BJ (cell line): ENCODE measurements around the gene RTL10. TPM values are rescaled to one million over a fixed set of nuclear protein-coding genes. Genes with fewer than 3 reads are reported as not detected.
"Not testable (repeated sequence)": the region's sequence is repeated elsewhere in the genome, so short reads cannot be mapped to it uniquely, and the experiment has no call there.

Experiments
- CTCF ChIA-PET: fragments of 350-600 bp; formaldehyde crosslinking; extraction: SDS; loops from one replicate; lab custom pipeline; 2021; ENCODE audit warnings: antibody characterized with exemption, inconsistent platforms; lab: Yijun Ruan, JAX
- POLR2A ChIA-PET: fragments of 300-600 bp; sonication (Branson Sonifier 250); formaldehyde crosslinking; extraction: SDS; loops from one replicate; lab custom pipeline; 2021; ENCODE audit warnings: antibody characterized with exemption; lab: Charles Lee
- DNase-seq: peaks from one replicate; pipeline ENCODE4 v3.0.0-alpha.2; 2011; ENCODE audit warnings: low read depth
- H3K27me3 ChIP-seq: 2 replicates; pipeline ENCODE4 v1.6.0; 2011; ENCODE audit warnings: low read length; ENCODE audit not compliant: control insufficient read depth, insufficient read depth
- H3K36me3 ChIP-seq: 2 replicates; pipeline ENCODE4 v1.5.1; 2011; ENCODE audit warnings: low read length; ENCODE audit not compliant: control insufficient read depth, insufficient read depth
- H3K4me3 ChIP-seq: 2 replicates; pipeline ENCODE4 v1.5.1; 2011; ENCODE audit warnings: low read depth, mild to moderate bottlenecking, control low read depth, low read length
- polyA plus RNA-seq: library from polyadenylated mRNA; depleted of rRNA; stranded (reverse); fragments of >200 nt; gene quantifications from 2 replicates; pipeline ENCODE4 v1.2.3, GENCODE V29; 2011
- TF ChIP-seq, protein P1 (sequence below): IDR thresholded peaks from 2 replicates; pipeline ENCODE4 v1.5.1; 2011; ENCODE audit warnings: low read depth, mild to moderate bottlenecking, control low read depth, inconsistent platforms, low read length, moderate library complexity; ENCODE audit not compliant: insufficient read depth

Gene RTL10
- polyA plus RNA-seq, 1 experiment, result 18.9 TPM

DNA sequence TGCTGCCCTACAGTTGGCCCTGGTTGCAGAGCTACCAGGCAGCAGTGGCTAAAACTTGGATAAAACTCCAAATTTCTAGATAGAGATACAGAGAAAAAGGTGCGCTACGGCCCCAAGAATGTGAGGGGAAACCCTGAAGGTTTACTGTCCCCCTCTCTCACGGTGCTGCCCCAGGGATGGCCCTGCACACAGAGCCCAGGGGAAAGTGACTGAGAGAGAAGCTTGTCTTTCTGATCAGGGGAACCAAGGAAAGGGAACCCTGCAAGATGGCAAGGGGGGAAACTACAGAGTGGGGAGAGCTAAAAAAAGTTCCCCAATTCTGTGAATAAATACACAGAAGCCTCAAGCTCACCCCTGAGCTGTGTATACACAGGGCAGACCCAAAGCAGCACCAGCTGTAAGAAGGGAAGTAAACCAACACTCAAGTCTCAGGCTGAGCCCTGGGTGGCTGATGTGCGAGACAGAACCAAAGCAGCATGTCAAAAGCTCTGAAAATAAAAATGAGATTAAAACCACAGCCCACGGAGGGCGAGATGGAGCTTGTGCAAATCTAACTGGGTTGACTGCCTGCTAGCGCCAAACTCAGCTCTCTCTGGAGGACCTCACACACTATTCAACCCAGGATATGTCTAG lies 22.1 kb downstream of the RTL10 start:
- Histone ChIP-seq H3K36me3 (no peaks in the 10 kb centered on the region), H3K27me3 (no peaks in the 10 kb centered on the region), H3K4me3 (no peak overlapping the region)
- DNase-seq, result no peak
- CTCF ChIA-PET, result interaction anchor here (0.8 to 1.4 kb wide), 3 partner anchors 10 to 115 kb away, joined by 3 to 4 read pairs (median 4); no protein-coding TSS in a partner anchor
- TF ChIP-seq, protein P1, sequence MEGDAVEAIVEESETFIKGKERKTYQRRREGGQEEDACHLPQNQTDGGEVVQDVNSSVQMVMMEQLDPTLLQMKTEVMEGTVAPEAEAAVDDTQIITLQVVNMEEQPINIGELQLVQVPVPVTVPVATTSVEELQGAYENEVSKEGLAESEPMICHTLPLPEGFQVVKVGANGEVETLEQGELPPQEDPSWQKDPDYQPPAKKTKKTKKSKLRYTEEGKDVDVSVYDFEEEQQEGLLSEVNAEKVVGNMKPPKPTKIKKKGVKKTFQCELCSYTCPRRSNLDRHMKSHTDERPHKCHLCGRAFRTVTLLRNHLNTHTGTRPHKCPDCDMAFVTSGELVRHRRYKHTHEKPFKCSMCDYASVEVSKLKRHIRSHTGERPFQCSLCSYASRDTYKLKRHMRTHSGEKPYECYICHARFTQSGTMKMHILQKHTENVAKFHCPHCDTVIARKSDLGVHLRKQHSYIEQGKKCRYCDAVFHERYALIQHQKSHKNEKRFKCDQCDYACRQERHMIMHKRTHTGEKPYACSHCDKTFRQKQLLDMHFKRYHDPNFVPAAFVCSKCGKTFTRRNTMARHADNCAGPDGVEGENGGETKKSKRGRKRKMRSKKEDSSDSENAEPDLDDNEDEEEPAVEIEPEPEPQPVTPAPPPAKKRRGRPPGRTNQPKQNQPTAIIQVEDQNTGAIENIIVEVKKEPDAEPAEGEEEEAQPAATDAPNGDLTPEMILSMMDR, result no peak
- POLR2A ChIA-PET, result no interaction called here

DNA sequence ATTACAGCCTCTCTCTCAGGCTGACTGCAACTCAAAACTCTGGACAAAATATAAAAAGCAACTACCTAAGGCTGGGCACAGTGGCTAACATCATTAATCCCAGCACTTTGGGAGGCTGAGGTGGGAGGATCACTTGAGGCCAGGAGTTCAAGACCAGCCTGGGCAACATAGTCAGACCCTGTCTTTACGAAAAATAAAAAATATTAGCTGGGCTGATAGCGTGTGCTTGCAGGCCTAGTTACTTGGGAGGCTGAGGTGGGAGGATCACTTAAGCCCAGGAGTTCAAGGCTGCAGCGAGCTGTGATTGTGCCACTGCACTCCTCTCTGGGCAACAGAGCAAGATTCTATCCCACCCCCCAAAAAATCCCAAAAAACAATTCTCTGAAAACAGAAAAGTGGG lies 22.7 kb downstream of the RTL10 start:
- not testable (repeated sequence) for DNase-seq, H3K36me3 ChIP-seq, H3K4me3 ChIP-seq, H3K27me3 ChIP-seq
- POLR2A ChIA-PET, result interaction anchor here (1.0 kb wide), 1 partner anchor 21 kb away, joined by 3 read pairs; no protein-coding TSS in a partner anchor
- CTCF ChIA-PET, result interaction anchor here (0.8 to 1.4 kb wide), 3 partner anchors 11 to 116 kb away, joined by 3 to 4 read pairs (median 4); no protein-coding TSS in a partner anchor

DNA sequence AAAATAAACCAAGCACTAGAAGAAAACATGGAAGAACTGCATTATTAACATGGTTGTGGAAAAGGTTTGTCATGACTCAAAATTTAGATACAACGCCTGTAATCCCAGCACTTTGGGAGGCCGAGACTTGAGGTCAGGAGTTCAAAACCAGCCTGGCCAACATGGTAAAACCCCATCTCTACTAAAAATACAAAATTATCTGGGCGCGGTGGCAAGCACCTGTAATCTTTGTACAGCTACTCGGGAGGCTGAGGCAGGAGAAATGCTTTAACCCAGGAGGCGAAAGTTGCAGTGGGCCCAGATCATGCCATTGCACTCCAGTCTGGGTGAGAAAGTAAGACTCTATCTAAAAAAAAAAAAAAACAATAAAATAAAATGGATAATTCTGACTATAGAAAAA lies 23.7 kb downstream of the RTL10 start:
- POLR2A ChIA-PET, result interaction anchor here (1.0 kb wide), 1 partner anchor 20 kb away, joined by 3 read pairs; no protein-coding TSS in a partner anchor
- Histone ChIP-seq H3K27me3 (no peaks in the 10 kb centered on the region), H3K4me3 (no peak overlapping the region), H3K36me3 (no peaks in the 10 kb centered on the region; the same call in 1 of the 2 replicates)
- CTCF ChIA-PET, result no interaction called here
- DNase-seq, result no peak
- TF ChIP-seq, protein P1, result no peak

DNA sequence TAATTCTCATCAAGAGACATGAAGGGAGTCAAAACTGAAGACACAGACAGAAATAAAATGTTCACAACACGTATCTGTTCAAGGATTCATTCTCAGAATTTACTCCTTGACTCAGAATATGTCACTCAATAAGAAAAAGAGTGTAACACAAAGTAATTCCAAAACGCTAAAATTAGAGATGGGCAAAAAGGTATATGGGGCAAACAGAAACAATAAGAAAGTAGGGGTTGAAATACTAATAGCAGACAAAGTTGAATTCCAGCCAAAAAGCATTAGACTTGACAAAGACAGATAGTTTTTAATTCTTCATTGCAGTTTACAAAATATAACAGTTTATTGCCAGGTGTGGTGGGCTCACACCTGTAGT lies 26.7 kb downstream of the RTL10 start:
- TF ChIP-seq, protein P1, result no peak
- no peak for DNase-seq
- H3K36me3 ChIP-seq, result no peaks in the 10 kb centered on the region; the same call in 1 of the 2 replicates
- no peak overlapping the region for H3K4me3 ChIP-seq
- no peaks in the 10 kb centered on the region for H3K27me3 ChIP-seq
- POLR2A ChIA-PET, result no interaction called here
- CTCF ChIA-PET, result no interaction called here

DNA sequence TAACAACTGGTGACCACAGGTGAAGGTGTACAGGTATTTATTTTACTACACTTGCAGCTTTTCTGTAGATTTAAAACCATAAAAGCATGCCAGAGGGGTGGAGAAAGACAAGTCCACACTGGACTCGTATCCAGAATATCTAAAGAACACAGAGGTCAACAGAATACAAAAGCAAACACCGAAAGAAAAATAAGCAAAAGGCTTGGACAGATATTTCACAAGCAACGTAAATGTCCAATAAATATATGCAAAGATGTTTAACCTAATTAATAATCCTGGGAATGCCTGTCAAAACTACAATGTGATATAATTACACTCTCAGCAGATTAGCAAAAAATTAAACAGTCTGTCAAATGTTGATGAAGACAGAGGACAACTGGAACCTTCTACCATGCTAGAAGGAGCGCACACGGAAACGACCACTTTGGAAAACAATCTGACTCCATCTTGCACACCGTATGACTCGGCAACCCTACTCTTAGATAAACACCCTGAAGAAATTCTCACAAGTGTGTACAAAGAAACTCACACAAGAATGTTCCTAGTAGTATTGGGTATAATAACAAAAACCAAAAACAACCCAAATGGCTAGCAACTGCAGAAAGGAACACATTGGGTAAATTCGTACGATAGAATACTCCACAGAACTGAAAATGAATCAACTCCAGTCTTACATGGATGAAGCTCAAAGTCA lies 27.2 kb downstream of the RTL10 start:
- no peak for DNase-seq
- Histone ChIP-seq H3K4me3 (no peak overlapping the region), H3K36me3 (no peaks in the 10 kb centered on the region; the same call in 1 of the 2 replicates), H3K27me3 (no peaks in the 10 kb centered on the region)
- POLR2A ChIA-PET, result no interaction called here
- TF ChIP-seq, protein P1, result no peak
- CTCF ChIA-PET, result no interaction called here
